Ovary (tissue), 9 donors: Measurements from ENCODE around the gene FYN. TPM values are rescaled to one million over a fixed set of nuclear protein-coding genes. Genes with fewer than 3 reads are reported as not detected.

Experiments used
- DNase-seq, 5 donors: peaks; one replicate each; pipeline ENCODE4 v3.0.0-alpha.2; 2019 to 2020
- H3K27ac ChIP-seq, 2 donors: fragments of 200-600 bp; one replicate each; pipeline versions ENCODE4 v1.5.1 to v1.8.0; 2019 to 2022
- H3K27me3 ChIP-seq: fragments of 200-600 bp; one replicate; pipeline ENCODE4 v1.8.0; 2022
- H3K36me3 ChIP-seq: fragments of 200-600 bp; sonication (generic); one replicate; pipeline ENCODE4 v1.5.1; 2019
- H3K4me1 ChIP-seq: one replicate; pipeline ENCODE4 v1.8.1; 2013; ENCODE audit warnings: mild to moderate bottlenecking, moderate library complexity; ENCODE audit not compliant: insufficient read depth
- H3K4me3 ChIP-seq: fragments of 200-600 bp; sonication (generic); one replicate; pipeline ENCODE4 v1.5.1; 2017
- H3K9me3 ChIP-seq, 2 donors: fragments of 200-600 bp in 1 of 2; sonication (generic) in 1 of 2; one replicate each; pipeline versions ENCODE4 v1.5.1 to v1.8.1; 2013 to 2019; ENCODE audit warnings: mild to moderate bottlenecking in 1 of 2, moderate library complexity in 1 of 2
- EP300 ChIP-seq: sonication (generic); formaldehyde crosslinking; IDR thresholded peaks from one replicate; pipeline ENCODE4 v1.6.1; 2017; ENCODE audit warnings: antibody characterized with exemption
- POLR2A ChIP-seq: fragments of 450-650 bp; IDR thresholded peaks from one replicate; pipeline ENCODE4 v1.6.1; 2017; ENCODE audit warnings: antibody characterized with exemption, mild to moderate bottlenecking, moderate library complexity
- WGBS, 3 donors: extraction: QIAGEN DNeasy Blood & Tissue Kit in 1 of 3; methylation state at CpG; one replicate each; pipeline versions ENCODE4 v1.1.5 to v1.1.7; 2013 to 2017; 5-methylcytosine and 5-hydroxymethylcytosine counted together
- intact Hi-C, 4 donors: fragments of 100-400 bp; cut with DNase I; formaldehyde crosslinking; loops; one replicate each; pipeline versions ENCODE4 v1.11.0 to v1.15.1; 2022 to 2023
- polyA plus RNA-seq, 2 donors: library from polyadenylated mRNA; stranded (reverse); fragments of 200-250 nt in 1 of 2; fragments of 350-450 nt in 1 of 2; fragmentation: Illumina TruSeq in 1 of 2; extraction: RNeasy Lipid Tissue Mini Kit (QIAGEN cat#74804) in 1 of 2; gene quantifications; one replicate each; pipeline ENCODE4 v1.2.3, GENCODE V29; 2013 to 2014
- total RNA-seq, 7 donors: library from RNA; depleted of rRNA in 2 of 7; stranded (reverse); fragments of >200 nt in 2 of 7; fragmentation: NEBNext Ultra II Directional in 3 of 7; extraction: Animal tissue kit (Norgen Biotek cat#: 25700) in 3 of 7; gene quantifications; one replicate each; pipeline versions ENCODE4 v1.1.0 to v1.2.4, GENCODE V29; 2016 to 2023
- TF ChIP-seq, protein P1 (sequence below), 3 donors: fragments of 450-650 bp in 2 of 3; fragments of 200-600 bp in 1 of 3; IDR thresholded peaks; one replicate each; pipeline versions ENCODE4 v1.5.1 to v1.8.0; 2016 to 2022; ENCODE audit warnings: antibody characterized with exemption in 3 of 3, mild to moderate bottlenecking in 1 of 3
- donor health status: DM: no; HTN: no; CAD: no; lungs with moderate emphysema.
- donor health status: DM: no; HTN: no; CAD: no.
- donor health status: Bipolar disorder and iron deficiency.
- donor health status: DM: yes; HTN: yes; CAD: no.
- donor health status: DM: no; HTN: no; CAD: no.
- donor health status: DM: yes; HTN: yes; CAD: no.

FYN gene
- total and polyA plus RNA-seq, 9 donors: 37.2 to 116 (median 72.7) TPM

DNA sequence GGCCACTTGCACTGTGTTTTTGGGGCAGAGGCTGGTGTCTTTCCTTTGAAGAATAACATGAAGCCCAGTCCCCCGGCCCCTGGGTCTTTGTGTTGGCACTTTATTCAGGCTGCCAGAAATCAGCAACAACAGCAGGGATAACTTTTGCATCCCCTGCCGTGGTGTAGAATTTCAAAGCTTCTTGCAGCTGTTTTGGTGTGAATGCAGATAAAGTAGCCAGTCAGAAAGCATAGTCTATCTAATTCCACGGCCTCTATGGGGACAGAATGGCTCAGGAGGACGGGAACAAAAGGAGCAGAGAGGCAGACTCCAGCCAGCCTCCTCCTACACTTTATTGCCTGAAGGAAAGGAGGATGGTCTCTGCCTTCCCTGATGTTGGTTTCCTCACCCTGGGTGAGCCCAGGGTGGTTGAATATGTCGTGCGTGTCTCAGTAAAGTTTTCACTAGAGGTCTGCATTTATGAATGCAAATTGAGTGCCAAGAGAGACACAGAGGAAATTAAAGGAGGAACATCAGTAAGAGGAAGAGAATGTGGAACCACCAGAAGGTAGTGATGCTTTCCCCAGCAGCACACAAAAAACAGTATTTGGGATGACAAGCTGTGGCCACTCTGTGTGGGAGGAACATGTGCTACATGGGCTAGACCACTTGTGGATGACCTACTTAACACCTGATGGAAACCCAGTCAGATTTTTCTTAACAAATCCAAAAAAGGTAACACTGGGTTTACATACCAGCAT lies 141.6 kb downstream of the FYN start:
- Histone ChIP-seq H3K4me3 (no peak overlapping the region), H3K27me3 (no peaks in the 10 kb centered on the region), H3K4me1 (peaks cover 21% of the 10 kb centered on the region), H3K36me3 (no peaks in the 10 kb centered on the region), H3K27ac (peak overlapping the region in 1 of 2 donors; percentile 50), H3K9me3 (no peaks in the 10 kb centered on the region)
- no peak for DNase-seq
- 10 to 44% (median 30%) methylated on average over 6 of the region's 6 CpGs for WGBS, 3 donors
- TF ChIP-seq, protein P1, sequence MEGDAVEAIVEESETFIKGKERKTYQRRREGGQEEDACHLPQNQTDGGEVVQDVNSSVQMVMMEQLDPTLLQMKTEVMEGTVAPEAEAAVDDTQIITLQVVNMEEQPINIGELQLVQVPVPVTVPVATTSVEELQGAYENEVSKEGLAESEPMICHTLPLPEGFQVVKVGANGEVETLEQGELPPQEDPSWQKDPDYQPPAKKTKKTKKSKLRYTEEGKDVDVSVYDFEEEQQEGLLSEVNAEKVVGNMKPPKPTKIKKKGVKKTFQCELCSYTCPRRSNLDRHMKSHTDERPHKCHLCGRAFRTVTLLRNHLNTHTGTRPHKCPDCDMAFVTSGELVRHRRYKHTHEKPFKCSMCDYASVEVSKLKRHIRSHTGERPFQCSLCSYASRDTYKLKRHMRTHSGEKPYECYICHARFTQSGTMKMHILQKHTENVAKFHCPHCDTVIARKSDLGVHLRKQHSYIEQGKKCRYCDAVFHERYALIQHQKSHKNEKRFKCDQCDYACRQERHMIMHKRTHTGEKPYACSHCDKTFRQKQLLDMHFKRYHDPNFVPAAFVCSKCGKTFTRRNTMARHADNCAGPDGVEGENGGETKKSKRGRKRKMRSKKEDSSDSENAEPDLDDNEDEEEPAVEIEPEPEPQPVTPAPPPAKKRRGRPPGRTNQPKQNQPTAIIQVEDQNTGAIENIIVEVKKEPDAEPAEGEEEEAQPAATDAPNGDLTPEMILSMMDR (IDR thresholded peaks at IDR 0.05): no peak
- intact Hi-C loops: loop anchor here in 2 of 4 donors (5.0 to 10.0 kb wide), 2 partner anchors 133 to 874 kb away; no protein-coding TSS in a partner anchor

DNA sequence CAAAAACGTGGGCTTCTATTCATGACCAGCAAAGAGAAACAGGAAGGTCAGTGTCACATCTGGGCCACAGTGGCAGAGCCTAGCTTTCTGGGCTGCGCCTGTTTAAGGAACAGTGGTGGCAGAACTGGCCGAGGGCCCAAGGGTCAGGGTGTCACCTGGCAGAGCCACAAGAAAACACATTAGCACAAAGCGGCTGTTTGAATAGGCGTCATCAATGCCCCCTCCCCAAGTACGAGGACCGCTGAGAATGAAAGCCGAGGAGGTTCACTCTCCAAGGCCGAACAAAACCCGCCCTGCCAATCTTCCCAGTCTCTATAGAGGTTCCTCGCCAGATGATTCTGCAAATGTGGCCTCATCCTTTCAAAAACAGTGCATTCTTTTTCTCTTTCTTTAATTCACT lies 142.4 kb downstream of the FYN start:
- H3K36me3 ChIP-seq: no peaks in the 10 kb centered on the region
- 19 to 36% (median 26%) methylated on average over 11 of the region's 11 CpGs for WGBS, 3 donors
- H3K4me3 ChIP-seq: no peak overlapping the region
- peak in 3 of 5 donors; percentile 68 to 78 (median 71) for DNase-seq
- peaks cover 21% of the 10 kb centered on the region for H3K4me1 ChIP-seq
- no peaks in the 10 kb centered on the region for H3K9me3 ChIP-seq
- peak overlapping the region in 1 of 2 donors; percentile 50 for H3K27ac ChIP-seq
- no peaks in the 10 kb centered on the region for H3K27me3 ChIP-seq
- no peak for TF ChIP-seq EP300
- TF ChIP-seq POLR2A: no peak
- TF ChIP-seq, protein P1 (IDR thresholded peaks at IDR 0.05): no peak
- intact Hi-C loops: loop anchor here in 2 of 4 donors (5.0 to 10.0 kb wide), 2 partner anchors 134 to 874 kb away; no protein-coding TSS in a partner anchor

DNA sequence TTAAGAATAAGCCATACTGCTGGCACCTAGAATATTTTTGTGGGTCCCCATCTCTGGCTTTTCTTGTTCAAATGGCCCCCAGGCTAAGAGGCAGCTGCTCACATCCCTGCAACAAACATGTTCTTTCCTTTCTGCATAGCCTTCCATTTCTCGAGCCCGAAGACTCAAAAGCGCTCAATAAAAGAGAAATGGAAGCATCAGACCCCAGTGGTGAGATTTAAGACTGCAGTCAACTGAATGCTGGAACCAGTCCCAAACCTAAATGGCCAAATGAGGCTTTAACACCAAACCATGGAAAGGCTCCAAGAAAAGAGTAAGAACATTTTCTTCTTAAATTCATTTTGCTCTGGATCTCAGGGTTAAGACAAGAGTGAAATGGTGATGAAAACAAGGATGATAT lies 145.4 kb downstream of the FYN start:
- intact Hi-C loops: no loop called here
- TF ChIP-seq POLR2A (no peak), EP300 (no peak)
- TF ChIP-seq, protein P1 (IDR thresholded peaks at IDR 0.05): no peak

DNA sequence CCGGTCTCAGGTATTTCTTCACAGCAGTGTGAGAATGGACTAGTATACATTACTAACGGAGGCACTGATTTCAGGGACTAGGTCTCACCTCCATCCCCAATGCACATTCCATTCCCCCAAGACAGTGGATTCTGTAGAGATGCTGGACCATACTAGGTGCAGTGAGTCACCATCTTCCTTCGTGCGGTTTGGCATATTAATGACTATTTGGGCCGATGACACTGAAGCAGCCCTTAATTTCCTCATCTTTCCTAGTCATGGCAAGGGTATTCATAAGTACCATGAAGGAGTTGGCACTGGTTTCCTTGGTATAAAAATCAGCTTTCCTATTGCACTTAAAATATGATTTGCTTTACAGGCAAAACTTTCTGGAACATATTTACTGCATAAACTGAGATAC lies 146.2 kb downstream of the FYN start:
- WGBS, 3 donors: 90 to 98% (median 98%) methylated on average over 5 of the region's 5 CpGs
- Histone ChIP-seq H3K27me3 (no peaks in the 10 kb centered on the region), H3K36me3 (no peaks in the 10 kb centered on the region), H3K9me3 (no peaks in the 10 kb centered on the region), H3K4me1 (peaks cover 14% of the 10 kb centered on the region), H3K4me3 (no peak overlapping the region), H3K27ac (no peak overlapping the region)
- TF ChIP-seq, protein P1 (IDR thresholded peaks at IDR 0.05): no peak
- TF ChIP-seq POLR2A (no peak), EP300 (no peak)
- intact Hi-C loops: no loop called here
- DNase-seq: no peak

More for the DNA sequence above, 145.4 kb downstream of the FYN start:
- H3K27ac ChIP-seq: no peak overlapping the region
- H3K27me3 ChIP-seq: no peaks in the 10 kb centered on the region
- no peak overlapping the region for H3K4me3 ChIP-seq
- peaks cover 12% of the 10 kb centered on the region for H3K4me1 ChIP-seq
- no peak for DNase-seq
- H3K36me3 ChIP-seq: no peaks in the 10 kb centered on the region
- 76 to 90% (median 88%) methylated on average over 3 of the region's 3 CpGs for WGBS, 3 donors
- H3K9me3 ChIP-seq: no peaks in the 10 kb centered on the region
